Head of caudate nucleus (tissue), 42 donors: Measurements from ENCODE around the gene TAC4.
A peak's percentile ranks its signal among the peaks of the same experiment; 100 is the strongest.
"Not testable (repeated sequence)": the region's sequence is repeated elsewhere in the genome, so short reads cannot be mapped to it uniquely, and the experiment has no call there.

ENCODE experiments used
- DNase-seq, 42 donors: peaks; one replicate each; pipeline versions ENCODE4 v3.0.0 to v3.0.0-alpha.2; 2020 to 2021; ENCODE audit warnings: mixed read lengths in 7 of 42
- intact Hi-C: fragments of 100-400 bp; cut with DNase I; formaldehyde crosslinking; loops from one replicate; pipeline ENCODE4 v1.15.0; 2022

Gene TAC4

GRCh38 chr17:49850218-49850610 lies 2.3 kb upstream of the TAC4 start:
- peak in 1 of 42 donors; percentile 3 for DNase-seq
- intact Hi-C loops: no loop called here

- no peak for DNase-seq
- intact Hi-C loops: no loop called here
Observed at GRCh38 chr17:49848739-49849138, 870 bp upstream of the TAC4 start.

- no peak for DNase-seq
- intact Hi-C loops: no loop called here
Observed at GRCh38 chr17:49846938-49847712, 744 bp downstream of the TAC4 start.

- intact Hi-C loops: no loop called here
Observed at GRCh38 chr17:49845321-49845720, 2.5 kb downstream of the TAC4 start.

GRCh38 chr17:49843774-49844350 lies 4.0 kb downstream of the TAC4 start:
- intact Hi-C loops: no loop called here
- no peak for DNase-seq

More at GRCh38 chr17:49845321-49845720, 2.5 kb downstream of the TAC4 start:
- peak in 12 of 42 donors; percentile 10 to 66 (median 40) for DNase-seq

- DNase-seq: no peak
- intact Hi-C loops: no loop called here
Observed at GRCh38 chr17:49842846-49843245, 5.0 kb downstream of the TAC4 start.

GRCh38 chr17:49842371-49842770 lies 5.5 kb downstream of the TAC4 start:
- intact Hi-C loops: no loop called here

GRCh38 chr17:49841548-49841947 lies 6.3 kb downstream of the TAC4 start:
- no peak for DNase-seq
- intact Hi-C loops: no loop called here

More at GRCh38 chr17:49842371-49842770, 5.5 kb downstream of the TAC4 start:
- DNase-seq: no peak

- DNase-seq: no peak
- intact Hi-C loops: no loop called here
Observed at GRCh38 chr17:49839455-49839854, 8.4 kb downstream of the TAC4 start.

- intact Hi-C loops: no loop called here
Observed at GRCh38 chr17:49836111-49837030, 11.5 kb downstream of the TAC4 start.

GRCh38 chr17:49835472-49835871 lies 12.4 kb downstream of the TAC4 start:
- DNase-seq: peak in 1 of 42 donors; percentile 34
- intact Hi-C loops: no loop called here

More at GRCh38 chr17:49836111-49837030, 11.5 kb downstream of the TAC4 start:
- DNase-seq: peak in 1 of 42 donors; percentile 1

GRCh38 chr17:49834118-49834743 lies 13.6 kb downstream of the TAC4 start:
- intact Hi-C loops: no loop called here
- DNase-seq: peak in 1 of 42 donors; percentile 40

GRCh38 chr17:49832840-49833599 lies 14.8 kb downstream of the TAC4 start:
- intact Hi-C loops: no loop called here
- peak in 1 of 42 donors; percentile 1 for DNase-seq

- intact Hi-C loops: no loop called here
- no peak for DNase-seq
Observed at GRCh38 chr17:49830605-49831004, 17.3 kb downstream of the TAC4 start.

GRCh38 chr17:49829026-49829425 lies 18.8 kb downstream of the TAC4 start:
- intact Hi-C loops: no loop called here
- no peak for DNase-seq

- intact Hi-C loops: not testable (repeated sequence)
- peak in 4 of 42 donors; percentile 18 to 54 (median 36) for DNase-seq
Observed at GRCh38 chr17:49828325-49828724, 19.5 kb downstream of the TAC4 start.

GRCh38 chr17:49825645-49826044 lies 22.2 kb downstream of the TAC4 start:
- no peak for DNase-seq
- intact Hi-C loops: no loop called here

GRCh38 chr17:49823614-49824013 lies 24.3 kb downstream of the TAC4 start:
- DNase-seq: no peak
- intact Hi-C loops: no loop called here
